HG03045 (cell line): ENCODE data around the gene PRDM16.

Experiments used
- ATAC-seq: cut with Tn5 transposase; IDR thresholded peaks from one replicate; pipeline ENCODE4 v1.9.1; 2021; ENCODE audit warnings: mild to moderate bottlenecking, moderate library complexity; ENCODE audit not compliant: unreplicated experiment

The PRDM16 gene

DNA sequence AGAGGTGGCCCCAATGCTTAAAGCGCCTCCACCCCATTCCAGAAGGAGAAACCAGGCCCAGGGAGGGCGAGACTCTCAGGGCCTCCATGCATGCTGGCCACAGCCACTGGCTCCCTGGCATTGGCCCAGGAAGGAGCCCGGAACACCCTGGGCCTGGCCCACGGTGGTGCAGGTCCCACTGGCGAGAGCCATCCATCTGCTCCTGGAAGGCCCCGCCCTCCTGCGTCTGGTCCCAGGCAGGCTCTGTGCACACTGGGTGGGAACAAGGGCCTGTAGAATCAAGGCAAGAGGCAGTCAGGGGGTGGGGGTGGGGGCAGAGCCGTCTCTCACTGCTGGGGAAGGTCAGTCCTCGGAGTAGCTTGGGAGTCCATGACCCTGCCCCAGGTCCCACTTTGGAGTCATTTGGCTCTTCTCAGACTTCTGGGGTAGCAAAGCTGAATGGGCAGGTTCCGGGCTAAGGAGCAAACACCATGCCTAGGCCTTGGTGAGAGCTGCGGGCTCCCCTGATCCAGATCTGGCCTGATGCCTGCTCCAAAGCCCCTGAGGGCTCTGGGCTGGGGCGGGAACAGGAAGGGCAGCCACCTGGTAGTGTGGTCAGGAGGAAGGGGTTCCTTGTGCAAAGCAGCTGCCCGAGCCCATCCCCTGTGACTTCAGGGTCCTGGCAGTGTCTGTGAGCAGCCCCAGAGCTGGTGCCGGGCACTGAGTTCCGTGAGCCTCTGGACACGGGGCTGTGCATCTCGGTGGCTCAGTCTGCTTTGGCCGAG lies 278.4 kb downstream of the PRDM16 start:
- ATAC-seq: no peak

DNA sequence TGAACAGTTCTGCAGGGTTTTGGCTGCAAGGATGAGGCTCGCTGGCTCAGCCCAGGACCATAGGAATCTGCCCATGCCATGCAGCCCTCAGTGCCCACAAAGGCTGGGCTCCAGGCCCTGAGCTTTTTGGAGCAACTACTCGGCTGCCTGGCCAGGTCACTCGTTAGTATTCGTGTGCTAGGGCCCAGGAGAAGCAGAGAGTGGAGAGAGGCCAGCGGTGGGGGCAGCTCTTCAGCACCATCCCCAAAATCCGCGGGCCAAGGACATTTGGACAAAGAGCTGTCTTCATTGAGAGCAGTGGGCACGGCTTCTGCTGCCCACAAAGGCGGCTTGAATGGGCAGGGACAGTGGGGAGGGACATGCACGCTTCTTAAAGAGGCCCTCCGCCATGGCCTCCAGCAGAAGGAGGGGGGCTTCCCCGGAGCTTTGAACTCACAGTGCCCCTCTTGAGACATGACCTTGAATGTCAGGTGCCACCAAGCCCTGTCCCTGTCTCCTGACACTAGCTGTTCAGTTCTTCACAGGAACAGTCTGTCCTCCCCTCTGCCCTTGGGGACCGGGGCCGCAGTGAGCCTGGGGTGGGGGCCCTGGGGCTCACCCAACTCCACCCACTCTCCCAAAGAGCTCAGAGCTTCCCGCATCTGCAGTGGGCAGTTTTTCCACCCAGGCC lies 279.3 kb downstream of the PRDM16 start:
- no peak for ATAC-seq

DNA sequence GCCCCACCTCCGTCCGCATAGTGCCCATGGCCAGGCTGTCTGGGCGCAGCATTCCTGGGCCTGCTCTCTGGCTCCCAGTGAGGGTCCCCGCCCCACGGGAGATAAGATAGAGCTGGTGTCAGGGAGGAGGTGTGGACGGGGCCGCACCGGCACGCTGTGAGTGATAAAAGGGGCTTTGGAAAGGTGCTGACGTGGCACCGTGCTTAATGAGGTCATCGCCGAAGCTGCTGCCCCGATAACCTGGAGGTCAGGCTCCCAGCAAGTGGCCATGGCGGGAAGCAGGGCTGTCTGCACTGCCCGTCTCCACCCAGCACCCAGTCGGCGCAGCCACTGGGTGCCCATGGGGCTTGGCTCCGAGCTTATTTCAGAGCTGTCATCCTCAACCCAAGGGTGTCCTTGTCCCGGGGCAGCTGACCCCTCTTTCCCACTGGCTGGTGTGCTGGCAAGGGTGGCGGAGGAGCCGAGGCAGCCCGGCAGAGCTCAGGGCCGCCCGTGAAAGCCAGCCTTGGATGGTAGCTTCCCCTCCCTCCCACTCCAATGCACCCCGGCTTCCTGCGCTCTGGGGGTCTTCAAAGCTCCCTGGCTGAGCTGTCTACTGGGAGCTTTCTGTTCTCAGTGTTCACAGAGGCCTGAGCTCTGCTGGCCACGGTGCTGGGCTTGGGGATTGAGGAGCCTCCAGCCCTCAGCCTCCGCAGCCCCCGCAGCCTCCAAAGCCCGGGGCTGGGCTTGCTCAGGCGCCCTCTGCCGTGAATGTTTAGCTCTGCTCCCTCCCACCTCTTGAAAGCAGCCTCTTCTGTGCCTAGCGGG lies 280.4 kb downstream of the PRDM16 start:
- ATAC-seq: no peak

DNA sequence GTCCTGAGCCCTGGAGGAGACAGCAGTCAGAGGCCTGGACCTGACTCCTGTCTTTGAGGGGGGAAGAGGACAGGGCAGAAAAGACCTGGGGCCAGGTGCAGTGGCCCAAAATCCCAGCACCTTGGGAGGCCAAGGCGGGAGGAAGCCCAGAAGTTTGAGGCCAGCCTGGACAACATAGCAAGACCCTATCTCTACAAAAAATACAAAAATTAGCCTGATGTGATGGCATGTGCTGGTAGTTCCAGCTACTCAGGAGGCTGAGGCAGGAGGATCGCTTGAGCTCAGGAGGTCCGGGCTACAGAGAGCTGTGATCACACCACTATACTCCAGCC lies 280.9 kb downstream of the PRDM16 start:
- no peak for ATAC-seq

GRCh38 chr1:3350506-3351261 lies 281.7 kb downstream of the PRDM16 start:
- ATAC-seq: no peak

DNA sequence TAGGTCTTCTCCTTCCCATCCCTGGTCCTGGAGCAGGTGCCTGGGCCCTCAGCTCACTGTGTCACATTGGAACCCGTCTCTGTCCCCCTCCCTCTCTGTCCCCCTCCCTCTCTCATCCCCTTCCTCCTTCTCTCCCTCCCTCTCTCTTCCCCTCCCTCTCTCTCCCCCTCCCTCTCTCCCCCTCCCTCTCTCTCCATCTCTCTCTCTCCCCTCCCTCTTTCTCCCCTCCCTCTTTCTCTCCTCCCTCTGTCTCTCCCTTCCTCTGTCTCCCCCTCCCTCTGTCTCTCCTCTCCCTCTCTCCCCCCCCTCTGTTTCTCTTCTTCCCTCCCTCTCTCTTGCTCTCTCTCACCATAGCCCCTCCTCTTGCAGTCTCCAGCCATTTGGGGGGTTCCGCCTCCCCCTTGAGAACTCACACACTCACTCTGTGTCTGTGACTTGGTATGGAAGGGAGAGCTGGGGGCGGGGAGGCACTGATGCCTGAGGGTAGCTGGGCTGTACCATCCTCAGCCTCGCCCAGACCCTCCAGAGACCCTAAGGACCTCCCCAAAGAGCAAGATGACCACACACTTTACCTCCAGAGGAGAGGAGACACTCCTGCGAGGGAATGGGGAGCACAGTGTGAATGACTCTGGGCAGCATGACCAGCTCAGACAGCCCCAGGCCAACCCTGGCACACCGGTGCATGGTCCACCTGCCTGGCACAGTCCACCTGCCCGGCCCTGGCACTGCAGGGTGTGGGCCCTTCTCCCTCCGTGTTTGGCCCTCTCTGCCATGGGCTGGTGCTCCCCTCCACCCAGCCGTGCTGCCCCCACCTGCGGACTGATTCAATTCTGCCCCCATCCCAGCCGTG lies 282.7 kb downstream of the PRDM16 start:
- no peak for ATAC-seq

DNA sequence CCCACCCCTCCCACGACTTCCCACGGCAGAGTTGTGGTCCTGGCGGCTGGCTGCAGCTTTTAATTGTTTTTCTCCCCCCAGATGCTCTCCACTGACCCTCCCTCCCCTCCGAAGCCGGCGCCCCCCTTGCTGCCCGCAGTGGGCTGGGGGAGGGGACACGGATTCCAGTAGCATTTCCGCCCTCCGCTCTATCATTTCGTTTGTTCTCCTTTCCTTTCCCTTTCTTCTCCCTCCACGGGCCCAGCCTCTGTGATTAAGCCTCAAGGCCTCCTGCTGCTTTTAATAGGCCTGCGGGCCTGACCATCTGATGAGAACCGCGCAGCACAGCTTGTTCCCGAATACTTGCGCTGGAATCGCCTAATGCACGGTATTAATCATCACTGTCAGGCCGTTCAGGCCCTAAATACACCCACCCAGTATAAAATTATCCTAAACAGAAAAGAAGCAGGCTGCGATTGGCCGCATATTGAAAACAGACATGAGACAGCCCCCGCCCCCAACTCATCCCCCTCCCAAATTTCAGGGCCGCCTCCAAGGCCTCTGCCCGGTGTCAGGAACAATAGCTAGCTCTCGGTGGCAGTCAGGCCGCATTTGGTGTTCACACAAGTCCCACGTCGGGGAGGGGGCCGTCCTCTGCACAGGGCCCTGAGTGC lies 283.4 kb downstream of the PRDM16 start:
- ATAC-seq: no peak

DNA sequence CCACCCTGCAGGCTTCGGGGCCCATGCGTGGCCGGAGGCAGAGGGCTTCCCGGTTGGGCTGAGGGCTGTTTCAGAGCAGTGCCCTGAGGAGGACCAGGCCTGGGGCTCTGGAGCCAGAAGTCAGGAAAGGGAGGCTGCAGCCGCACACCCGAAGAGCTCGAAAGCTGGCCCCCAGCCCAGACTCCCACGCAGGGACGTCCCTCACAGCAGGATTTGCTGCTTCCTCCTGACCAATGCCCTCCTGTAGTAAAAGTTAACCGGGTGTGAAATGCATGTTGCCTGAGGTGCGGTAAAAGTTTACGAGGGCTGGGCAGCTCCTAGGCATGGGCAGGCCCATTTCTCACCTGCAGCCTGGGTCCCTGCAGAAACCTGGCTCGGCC lies 283.9 kb downstream of the PRDM16 start:
- ATAC-seq: no peak

GRCh38 chr1:3353876-3354275 lies 284.9 kb downstream of the PRDM16 start:
- ATAC-seq: no peak

DNA sequence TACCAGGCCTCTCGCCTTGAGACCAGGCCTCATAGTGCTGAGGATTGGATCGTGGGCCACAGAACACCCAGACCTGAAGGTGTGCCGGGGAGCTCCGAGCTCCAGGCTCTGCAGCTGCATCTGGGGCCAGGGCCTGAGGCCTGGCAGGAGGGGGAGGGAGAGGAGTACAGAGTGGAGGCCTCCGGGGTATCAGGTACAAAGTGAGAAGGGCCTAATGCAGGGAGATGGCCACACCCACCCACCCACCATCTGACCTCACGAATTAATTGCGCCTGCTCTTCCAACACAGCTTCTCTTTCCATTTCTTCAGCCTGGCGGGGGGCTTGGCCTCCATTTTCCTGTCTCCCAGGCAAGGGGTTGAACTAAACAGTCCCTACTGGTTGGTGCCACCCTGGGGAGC lies 286.1 kb downstream of the PRDM16 start:
- ATAC-seq: no peak

DNA sequence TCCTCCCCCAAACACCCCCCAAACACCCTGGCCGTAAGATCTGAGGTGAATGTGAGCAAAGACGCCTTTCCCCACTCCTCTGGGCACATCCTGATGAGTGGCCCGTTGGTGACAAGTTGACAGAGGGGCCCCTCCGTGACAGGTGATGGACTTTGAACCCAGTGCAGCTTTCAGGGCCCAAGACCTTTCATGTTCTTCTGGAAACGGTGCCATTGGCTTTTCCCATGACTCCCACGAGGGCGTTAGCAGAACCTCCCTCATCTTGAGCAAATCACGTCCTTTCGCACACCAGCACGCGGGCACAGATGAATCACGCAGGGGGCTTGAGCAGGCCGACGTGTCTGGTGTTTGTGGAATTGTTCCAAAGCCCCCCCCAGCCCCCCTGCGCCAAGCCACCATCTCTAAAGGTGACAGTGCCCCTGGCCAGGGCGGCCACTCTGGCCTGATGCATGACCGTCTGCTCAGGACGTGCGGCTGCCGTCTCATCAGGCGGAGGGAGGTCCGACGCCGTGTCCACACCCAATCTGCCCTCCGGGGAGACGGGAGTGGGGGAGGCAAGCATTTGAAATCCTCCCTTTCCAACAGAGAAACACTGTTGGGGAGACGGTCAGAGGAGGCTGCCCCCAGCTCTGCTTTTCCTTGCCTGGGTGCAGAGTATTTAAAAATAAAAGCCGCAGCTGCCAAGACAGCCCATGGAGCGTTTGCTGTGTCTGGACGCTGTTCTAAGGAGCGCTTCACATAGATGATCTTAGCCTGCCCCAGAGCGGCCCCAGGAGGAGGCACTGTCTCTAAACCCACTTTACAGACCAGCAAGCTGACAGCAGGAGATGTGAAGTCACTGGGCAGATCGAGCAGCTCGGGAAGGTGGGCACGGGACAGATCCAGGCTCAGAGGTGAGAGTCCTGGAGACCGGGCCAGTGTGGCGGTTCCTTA lies 287.2 kb downstream of the PRDM16 start:
- ATAC-seq: no peak

GRCh38 chr1:3356827-3357460 lies 287.9 kb downstream of the PRDM16 start:
- ATAC-seq: no peak

GRCh38 chr1:3357526-3358297 lies 288.7 kb downstream of the PRDM16 start:
- no peak for ATAC-seq

- no peak for ATAC-seq
Observed at GRCh38 chr1:3359351-3359750, 290.3 kb downstream of the PRDM16 start.

GRCh38 chr1:3359756-3360440 lies 290.9 kb downstream of the PRDM16 start:
- ATAC-seq: no peak

DNA sequence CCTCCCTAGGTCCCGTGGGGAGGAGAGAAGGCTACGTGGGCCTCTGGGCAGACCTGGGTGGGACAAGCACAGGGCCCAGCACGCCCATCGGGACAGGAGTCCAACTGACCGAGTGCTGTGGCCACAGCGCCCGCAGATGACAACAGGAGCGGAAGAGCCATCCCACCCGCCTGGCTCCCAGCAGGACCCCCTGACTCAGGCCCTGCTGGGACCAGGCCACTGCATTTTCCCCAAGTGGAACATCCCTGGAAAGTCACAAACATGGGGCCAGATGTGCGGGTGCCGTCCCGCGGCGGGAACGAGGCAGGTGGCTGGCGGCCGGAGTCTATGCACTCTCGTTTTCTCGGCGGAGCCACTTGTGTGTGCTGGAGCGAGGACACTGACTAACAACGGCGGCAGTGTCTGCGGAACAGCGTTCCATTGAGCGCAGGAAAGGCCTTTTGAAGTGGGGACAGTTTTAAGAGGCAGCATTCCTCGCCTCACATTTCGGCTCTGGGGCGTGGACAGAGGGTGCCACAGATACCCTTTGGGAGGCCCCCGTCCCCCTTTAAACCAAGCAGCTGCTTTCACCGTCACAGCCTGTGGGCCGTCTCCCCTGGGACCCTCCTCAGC lies 291.7 kb downstream of the PRDM16 start:
- ATAC-seq: no peak

GRCh38 chr1:3363023-3363422 lies 294.0 kb downstream of the PRDM16 start:
- no peak for ATAC-seq
